ENCODE measurements around the gene ESD. TPM values are rescaled to one million over a fixed set of nuclear protein-coding genes. Genes with fewer than 3 reads are reported as not detected.

ESD gene
- total and polyA plus RNA-seq, 2 experiments from 2014 or later: 61.0 to 123 TPM

DNA sequence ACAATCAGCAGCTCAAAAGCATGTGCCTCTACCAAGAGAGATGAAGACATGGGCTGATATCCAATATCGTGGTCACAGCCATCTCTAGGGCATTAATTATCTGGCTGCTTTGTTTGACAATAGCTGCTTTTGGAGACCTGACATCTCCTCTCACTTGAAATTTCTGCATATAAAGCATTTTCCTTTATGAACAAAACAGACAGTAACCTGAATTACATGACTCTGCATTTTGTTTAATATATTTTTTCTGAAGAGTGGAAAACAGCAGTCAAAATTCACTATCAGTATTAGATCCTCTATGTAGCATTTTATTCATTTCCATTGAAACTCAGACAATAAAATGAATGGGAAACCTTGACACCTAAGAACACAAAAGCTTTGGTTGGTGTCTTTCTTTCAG, 42.4 kb upstream of the ESD start:
- Histone ChIP-seq H3K4me1 (ENCODE audit: insufficient read depth) (no peaks in the 10 kb centered on the region), H3K9me2 (ENCODE audit: insufficient read depth) (peaks cover 6% of the 10 kb centered on the region; the same call in 1 of the 2 replicates), H3K4me3 (no peak overlapping the region), H3F3A (replicated peaks; ENCODE audit: low read depth) (no peaks in the 10 kb centered on the region), H3K79me2 (replicated peaks; ENCODE audit: insufficient read depth) (no peaks in the 10 kb centered on the region), H3K27me3 (ENCODE audit: insufficient read depth) (no peaks in the 10 kb centered on the region), H3K36me3 (ENCODE audit: insufficient read depth) (no peaks in the 10 kb centered on the region), H3K4me2 (no peak overlapping the region), H3K27ac (ENCODE audit: low read depth) (no peak overlapping the region), H2AFZ (no peak overlapping the region), H4K20me1 (replicated peaks; ENCODE audit: insufficient read depth) (no peaks in the 10 kb centered on the region)
- Mint-ChIP-seq H3K27ac (no peak overlapping the region), H3K9me3 (no peaks in the 10 kb centered on the region; the same call in 2 of the 3 replicates), H3K4me3 (no peak overlapping the region), H3K4me1 (no peaks in the 10 kb centered on the region), H3K36me3 (ENCODE audit: low read depth) (no peaks in the 10 kb centered on the region), H3K27me3 (ENCODE audit: insufficient read depth, low read depth, poor library complexity) (peaks cover 3% of the 10 kb centered on the region)
- TF ChIP-seq NANOG (IDR thresholded peaks at IDR 0.05; ENCODE audit: borderline replicate concordance) (no peak), ZNF114 (CRISPR knock-in tag; IDR thresholded peaks at IDR 0.05) (no peak), ZNF331 (CRISPR knock-in tag; IDR thresholded peaks at IDR 0.05; ENCODE audit: low read depth) (no peak), POLR2AphosphoS5 (IDR thresholded peaks at IDR 0.05; ENCODE audit: low read depth) (no peak), CREB1 (CRISPR knock-in tag; IDR thresholded peaks at IDR 0.05; ENCODE audit: low read depth) (no peak), STAT1 (IDR thresholded peaks at IDR 0.05; ENCODE audit: unreplicated experiment) (no peak), EZH2 (IDR thresholded peaks at IDR 0.05; ENCODE audit: low read depth, unreplicated experiment) (no peak), EZH2phosphoT487 (IDR thresholded peaks at IDR 0.05; ENCODE audit: unreplicated experiment) (no peak), JUNB (IDR thresholded peaks at IDR 0.05; ENCODE audit: unreplicated experiment) (no peak)
- TF ChIP-seq, protein P1, sequence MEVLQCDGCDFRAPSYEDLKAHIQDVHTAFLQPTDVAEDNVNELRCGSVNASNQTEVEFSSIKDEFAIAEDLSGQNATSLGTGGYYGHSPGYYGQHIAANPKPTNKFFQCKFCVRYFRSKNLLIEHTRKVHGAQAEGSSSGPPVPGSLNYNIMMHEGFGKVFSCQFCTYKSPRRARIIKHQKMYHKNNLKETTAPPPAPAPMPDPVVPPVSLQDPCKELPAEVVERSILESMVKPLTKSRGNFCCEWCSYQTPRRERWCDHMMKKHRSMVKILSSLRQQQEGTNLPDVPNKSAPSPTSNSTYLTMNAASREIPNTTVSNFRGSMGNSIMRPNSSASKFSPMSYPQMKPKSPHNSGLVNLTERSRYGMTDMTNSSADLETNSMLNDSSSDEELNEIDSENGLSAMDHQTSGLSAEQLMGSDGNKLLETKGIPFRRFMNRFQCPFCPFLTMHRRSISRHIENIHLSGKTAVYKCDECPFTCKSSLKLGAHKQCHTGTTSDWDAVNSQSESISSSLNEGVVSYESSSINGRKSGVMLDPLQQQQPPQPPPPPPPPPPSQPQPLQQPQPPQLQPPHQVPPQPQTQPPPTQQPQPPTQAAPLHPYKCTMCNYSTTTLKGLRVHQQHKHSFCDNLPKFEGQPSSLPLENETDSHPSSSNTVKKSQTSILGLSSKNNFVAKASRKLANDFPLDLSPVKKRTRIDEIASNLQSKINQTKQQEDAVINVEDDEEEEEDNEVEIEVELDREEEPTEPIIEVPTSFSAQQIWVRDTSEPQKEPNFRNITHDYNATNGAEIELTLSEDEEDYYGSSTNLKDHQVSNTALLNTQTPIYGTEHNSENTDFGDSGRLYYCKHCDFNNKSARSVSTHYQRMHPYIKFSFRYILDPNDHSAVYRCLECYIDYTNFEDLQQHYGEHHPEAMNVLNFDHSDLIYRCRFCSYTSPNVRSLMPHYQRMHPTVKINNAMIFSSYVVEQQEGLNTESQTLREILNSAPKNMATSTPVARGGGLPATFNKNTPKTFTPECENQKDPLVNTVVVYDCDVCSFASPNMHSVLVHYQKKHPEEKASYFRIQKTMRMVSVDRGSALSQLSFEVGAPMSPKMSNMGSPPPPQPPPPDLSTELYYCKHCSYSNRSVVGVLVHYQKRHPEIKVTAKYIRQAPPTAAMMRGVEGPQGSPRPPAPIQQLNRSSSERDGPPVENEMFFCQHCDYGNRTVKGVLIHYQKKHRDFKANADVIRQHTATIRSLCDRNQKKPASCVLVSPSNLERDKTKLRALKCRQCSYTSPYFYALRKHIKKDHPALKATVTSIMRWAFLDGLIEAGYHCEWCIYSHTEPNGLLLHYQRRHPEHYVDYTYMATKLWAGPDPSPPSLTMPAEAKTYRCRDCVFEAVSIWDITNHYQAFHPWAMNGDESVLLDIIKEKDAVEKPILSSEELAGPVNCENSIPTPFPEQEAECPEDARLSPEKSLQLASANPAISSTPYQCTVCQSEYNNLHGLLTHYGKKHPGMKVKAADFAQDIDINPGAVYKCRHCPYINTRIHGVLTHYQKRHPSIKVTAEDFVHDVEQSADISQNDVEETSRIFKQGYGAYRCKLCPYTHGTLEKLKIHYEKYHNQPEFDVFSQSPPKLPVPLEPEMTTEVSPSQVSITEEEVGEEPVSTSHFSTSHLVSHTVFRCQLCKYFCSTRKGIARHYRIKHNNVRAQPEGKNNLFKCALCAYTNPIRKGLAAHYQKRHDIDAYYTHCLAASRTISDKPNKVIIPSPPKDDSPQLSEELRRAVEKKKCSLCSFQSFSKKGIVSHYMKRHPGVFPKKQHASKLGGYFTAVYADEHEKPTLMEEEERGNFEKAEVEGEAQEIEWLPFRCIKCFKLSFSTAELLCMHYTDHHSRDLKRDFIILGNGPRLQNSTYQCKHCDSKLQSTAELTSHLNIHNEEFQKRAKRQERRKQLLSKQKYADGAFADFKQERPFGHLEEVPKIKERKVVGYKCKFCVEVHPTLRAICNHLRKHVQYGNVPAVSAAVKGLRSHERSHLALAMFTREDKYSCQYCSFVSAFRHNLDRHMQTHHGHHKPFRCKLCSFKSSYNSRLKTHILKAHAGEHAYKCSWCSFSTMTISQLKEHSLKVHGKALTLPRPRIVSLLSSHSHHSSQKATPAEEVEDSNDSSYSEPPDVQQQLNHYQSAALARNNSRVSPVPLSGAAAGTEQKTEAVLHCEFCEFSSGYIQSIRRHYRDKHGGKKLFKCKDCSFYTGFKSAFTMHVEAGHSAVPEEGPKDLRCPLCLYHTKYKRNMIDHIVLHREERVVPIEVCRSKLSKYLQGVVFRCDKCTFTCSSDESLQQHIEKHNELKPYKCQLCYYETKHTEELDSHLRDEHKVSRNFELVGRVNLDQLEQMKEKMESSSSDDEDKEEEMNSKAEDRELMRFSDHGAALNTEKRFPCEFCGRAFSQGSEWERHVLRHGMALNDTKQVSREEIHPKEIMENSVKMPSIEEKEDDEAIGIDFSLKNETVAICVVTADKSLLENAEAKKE (CRISPR knock-in tag; IDR thresholded peaks at IDR 0.05): no peak
- TF ChIP-seq, protein P2, sequence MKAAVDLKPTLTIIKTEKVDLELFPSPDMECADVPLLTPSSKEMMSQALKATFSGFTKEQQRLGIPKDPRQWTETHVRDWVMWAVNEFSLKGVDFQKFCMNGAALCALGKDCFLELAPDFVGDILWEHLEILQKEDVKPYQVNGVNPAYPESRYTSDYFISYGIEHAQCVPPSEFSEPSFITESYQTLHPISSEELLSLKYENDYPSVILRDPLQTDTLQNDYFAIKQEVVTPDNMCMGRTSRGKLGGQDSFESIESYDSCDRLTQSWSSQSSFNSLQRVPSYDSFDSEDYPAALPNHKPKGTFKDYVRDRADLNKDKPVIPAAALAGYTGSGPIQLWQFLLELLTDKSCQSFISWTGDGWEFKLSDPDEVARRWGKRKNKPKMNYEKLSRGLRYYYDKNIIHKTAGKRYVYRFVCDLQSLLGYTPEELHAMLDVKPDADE (IDR thresholded peaks at IDR 0.05): no peak
- TF ChIP-seq, protein P3, sequence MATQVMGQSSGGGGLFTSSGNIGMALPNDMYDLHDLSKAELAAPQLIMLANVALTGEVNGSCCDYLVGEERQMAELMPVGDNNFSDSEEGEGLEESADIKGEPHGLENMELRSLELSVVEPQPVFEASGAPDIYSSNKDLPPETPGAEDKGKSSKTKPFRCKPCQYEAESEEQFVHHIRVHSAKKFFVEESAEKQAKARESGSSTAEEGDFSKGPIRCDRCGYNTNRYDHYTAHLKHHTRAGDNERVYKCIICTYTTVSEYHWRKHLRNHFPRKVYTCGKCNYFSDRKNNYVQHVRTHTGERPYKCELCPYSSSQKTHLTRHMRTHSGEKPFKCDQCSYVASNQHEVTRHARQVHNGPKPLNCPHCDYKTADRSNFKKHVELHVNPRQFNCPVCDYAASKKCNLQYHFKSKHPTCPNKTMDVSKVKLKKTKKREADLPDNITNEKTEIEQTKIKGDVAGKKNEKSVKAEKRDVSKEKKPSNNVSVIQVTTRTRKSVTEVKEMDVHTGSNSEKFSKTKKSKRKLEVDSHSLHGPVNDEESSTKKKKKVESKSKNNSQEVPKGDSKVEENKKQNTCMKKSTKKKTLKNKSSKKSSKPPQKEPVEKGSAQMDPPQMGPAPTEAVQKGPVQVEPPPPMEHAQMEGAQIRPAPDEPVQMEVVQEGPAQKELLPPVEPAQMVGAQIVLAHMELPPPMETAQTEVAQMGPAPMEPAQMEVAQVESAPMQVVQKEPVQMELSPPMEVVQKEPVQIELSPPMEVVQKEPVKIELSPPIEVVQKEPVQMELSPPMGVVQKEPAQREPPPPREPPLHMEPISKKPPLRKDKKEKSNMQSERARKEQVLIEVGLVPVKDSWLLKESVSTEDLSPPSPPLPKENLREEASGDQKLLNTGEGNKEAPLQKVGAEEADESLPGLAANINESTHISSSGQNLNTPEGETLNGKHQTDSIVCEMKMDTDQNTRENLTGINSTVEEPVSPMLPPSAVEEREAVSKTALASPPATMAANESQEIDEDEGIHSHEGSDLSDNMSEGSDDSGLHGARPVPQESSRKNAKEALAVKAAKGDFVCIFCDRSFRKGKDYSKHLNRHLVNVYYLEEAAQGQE (IDR thresholded peaks at IDR 0.05; ENCODE audit: unreplicated experiment): no peak
- TF ChIP-seq, protein P4, sequence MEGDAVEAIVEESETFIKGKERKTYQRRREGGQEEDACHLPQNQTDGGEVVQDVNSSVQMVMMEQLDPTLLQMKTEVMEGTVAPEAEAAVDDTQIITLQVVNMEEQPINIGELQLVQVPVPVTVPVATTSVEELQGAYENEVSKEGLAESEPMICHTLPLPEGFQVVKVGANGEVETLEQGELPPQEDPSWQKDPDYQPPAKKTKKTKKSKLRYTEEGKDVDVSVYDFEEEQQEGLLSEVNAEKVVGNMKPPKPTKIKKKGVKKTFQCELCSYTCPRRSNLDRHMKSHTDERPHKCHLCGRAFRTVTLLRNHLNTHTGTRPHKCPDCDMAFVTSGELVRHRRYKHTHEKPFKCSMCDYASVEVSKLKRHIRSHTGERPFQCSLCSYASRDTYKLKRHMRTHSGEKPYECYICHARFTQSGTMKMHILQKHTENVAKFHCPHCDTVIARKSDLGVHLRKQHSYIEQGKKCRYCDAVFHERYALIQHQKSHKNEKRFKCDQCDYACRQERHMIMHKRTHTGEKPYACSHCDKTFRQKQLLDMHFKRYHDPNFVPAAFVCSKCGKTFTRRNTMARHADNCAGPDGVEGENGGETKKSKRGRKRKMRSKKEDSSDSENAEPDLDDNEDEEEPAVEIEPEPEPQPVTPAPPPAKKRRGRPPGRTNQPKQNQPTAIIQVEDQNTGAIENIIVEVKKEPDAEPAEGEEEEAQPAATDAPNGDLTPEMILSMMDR (conservative IDR thresholded peaks at IDR 0.05; ENCODE audit: low read depth in 2 of 2): no peak
- no peak for DNase-seq (ENCODE audit: low spot score)
- no peak for ATAC-seq
